Ammon's horn (tissue), 1 donor: ENCODE measurements around the gene EIF5A.

Experiments
- DNase-seq: peaks from one replicate; pipeline ENCODE4 v3.0.0-alpha.2; 2016; ENCODE audit warnings: low spot score

EIF5A gene

DNA sequence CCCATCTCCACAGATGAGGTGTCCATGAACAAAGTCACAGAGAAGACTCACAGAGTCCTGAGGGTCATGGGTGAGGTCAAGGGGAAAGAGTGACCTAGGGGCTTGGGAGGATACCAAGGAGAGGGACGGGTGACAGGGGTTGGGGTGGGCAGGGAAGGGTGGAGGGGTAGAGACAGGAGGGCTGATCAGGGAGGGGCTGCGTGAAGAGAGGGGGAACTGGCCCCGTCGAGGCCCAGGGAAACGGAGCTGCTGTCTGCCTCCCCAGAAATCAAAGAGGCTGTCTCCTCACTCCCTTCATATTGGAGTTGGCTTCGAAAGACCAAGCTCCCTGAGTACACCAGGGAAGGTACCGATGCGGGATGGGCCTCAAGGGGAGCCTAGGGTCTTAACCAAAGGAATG, 48.1 kb downstream of the EIF5A start:
- no peak for DNase-seq

DNA sequence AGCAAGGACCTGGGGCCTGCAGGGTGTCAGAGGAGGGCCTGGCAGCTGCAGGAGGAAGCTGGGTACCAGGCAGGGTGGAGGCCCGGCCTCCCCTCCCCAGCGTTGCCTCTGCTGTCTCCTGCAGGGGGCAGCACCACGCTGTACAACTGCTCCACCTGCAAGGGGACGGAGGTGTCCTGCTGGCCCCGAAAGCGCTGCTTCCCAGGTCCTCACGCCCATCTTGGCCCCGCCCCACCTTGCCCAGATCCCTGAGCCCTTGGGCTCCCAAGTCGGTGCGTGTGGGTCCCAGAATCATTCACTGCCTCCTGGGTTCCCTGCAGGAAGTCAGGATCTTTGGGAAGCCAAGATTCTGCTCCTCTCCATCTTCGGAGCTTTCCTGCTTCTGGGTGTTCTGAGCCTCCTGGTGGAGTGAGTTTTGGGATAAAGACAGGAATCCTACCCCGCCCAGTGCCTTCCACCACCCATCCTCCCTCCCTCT, 48.7 kb downstream of the EIF5A start:
- DNase-seq = peak; percentile 80

DNA sequence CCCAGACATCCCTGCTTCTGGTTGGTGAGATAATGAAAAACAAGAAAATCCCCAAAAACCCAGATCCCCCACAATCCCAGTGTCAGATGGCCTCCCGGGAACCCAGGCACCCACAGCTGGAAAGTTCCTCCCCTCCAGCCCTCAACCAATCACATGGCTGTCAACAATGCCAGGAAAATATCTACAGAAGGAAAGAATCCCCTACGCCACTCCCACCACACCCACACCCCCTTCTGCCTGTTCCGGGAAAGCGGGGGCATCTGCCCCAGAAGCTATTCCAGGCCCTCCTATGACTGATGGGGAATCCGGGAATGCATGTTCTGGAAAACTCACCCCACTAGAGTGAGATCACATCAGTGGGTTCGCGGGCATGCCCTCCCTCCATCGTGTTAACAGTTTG, 49.3 kb downstream of the EIF5A start:
- DNase-seq = no peak

DNA sequence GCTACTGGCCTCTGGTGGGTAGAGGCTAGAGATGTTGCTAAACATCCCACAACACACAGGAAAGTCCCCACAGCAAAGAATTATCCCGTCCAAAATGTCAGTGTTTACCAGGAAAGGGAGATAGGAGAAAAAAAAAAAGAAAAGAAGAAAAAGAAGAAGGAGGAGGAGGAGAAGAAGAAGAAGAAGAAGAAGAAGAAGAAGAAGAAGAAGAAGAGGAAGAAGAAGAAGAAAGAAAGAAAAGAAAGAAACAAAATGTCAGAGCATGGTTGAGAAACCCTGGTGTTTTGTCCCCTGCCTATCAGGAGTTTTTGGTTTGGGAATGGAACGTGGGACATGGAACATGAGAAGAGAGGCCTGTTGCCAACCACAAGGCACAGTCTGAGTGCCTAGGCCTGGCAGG, 50.0 kb downstream of the EIF5A start:
- no peak for DNase-seq

DNA sequence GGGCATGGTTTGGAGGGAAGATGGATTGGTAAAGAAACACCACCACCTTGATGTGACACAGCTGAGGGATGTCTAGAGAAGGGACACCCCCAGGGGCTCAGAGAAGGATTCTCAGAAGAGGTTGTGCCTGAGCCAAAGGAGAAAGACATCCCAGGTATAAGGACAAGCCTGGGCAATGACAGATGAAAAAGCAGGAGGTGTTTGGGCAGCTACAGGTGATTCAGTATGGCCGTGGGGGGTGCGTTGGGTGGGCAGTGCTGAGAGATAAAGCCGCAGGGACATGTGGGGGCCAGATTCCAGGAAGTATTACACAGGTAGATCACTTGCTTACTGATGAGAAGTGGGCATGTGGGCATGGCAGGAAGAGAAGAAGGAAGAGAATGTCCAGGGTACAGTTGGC, 54.5 kb downstream of the EIF5A start:
- DNase-seq = no peak
